K562 (cell line): ENCODE measurements around the gene DGCR2. TPM values are rescaled to one million over a fixed set of nuclear protein-coding genes. Genes with fewer than 3 reads are reported as not detected.
A peak's percentile ranks its signal among the peaks of the same experiment; 100 is the strongest.

Experiments used
- ATAC-seq: fragments of 200-7000 bp; cut with Tn5 transposase; 3 replicates; pipeline ENCODE4 v1.9.1; 2020; ENCODE audit warnings: moderate library complexity
- BruUV-seq: library from RNA; stranded (reverse); fragments of 400-500 nt; replicated peaks from 2 replicates; lab custom pipeline; 2021; lab: Mats Ljungman, UMichigan
- CTCF ChIA-PET: fragments of 300-600 bp; formaldehyde crosslinking; extraction: SDS; loops from one replicate; lab custom pipeline; 2021; ENCODE audit warnings: low intra/inter-chr PET ratio; lab: Yijun Ruan, JAX
- POLR2A ChIA-PET: fragments of 300-600, 350-650 bp; sonication (Branson Sonifier 250); formaldehyde crosslinking; extraction: SDS; loops from one replicate; lab custom pipeline; 2021; ENCODE audit warnings: antibody characterized with exemption, inconsistent platforms; lab: Yijun Ruan, JAX
- DNase-seq, 4 experiments: peaks; one replicate each; pipeline versions ENCODE4 v3.0.0 to v3.0.0-alpha.2; 2011 to 2018; ENCODE audit warnings: low spot score in 3 of 4, mixed read lengths in 3 of 4; ENCODE audit errors: extremely low read depth in 1 of 4
- FAIRE-seq: peaks from 2 replicates; lab custom pipeline; 2011; peaks lifted over from hg19 to GRCh38; lab: Jason Lieb, UNC
- H2AFZ ChIP-seq: 2 replicates; pipeline ENCODE4 v1.6.0; 2011; ENCODE audit warnings: low read depth, low read length, control low read depth, inconsistent platforms
- H3K27ac ChIP-seq: fragments of 200-600 bp; 3 replicates; pipeline ENCODE4 v1.8.0; 2011; ENCODE audit warnings: low read depth, mild to moderate bottlenecking, control low read depth, inconsistent platforms, low read length, moderate library complexity, mixed read lengths; ENCODE audit errors: extremely low read depth
- H3K27me3 ChIP-seq, 2 experiments: fragments of 300-600 bp in 1 of 2; 2 replicates in 1 of 2; 3 replicates in 1 of 2; pipeline versions ENCODE4 v1.6.0 to v1.8.0; 2011; ENCODE audit warnings: inconsistent platforms in 2 of 2, low read length in 2 of 2, mild to moderate bottlenecking in 1 of 2, mixed read lengths in 1 of 2, moderate library complexity in 1 of 2; ENCODE audit not compliant: control insufficient read depth in 2 of 2, insufficient read depth in 2 of 2
- H3K36me3 ChIP-seq: fragments of 300-600 bp; 3 replicates; pipeline ENCODE4 v1.8.0; 2011; ENCODE audit warnings: mild to moderate bottlenecking, low read length, inconsistent platforms; ENCODE audit not compliant: control insufficient read depth, insufficient read depth
- H3K4me1 ChIP-seq, 2 experiments: fragments of 200-600 bp in 1 of 2; replicated peaks in 1 of 2; 2 replicates in 1 of 2; 3 replicates in 1 of 2; pipeline versions ENCODE4 v1.5.1 to v1.8.0; 2011; ENCODE audit warnings: inconsistent platforms in 2 of 2, low read length in 2 of 2, mild to moderate bottlenecking in 1 of 2, mixed read lengths in 1 of 2, moderate library complexity in 1 of 2; ENCODE audit not compliant: control insufficient read depth in 2 of 2, insufficient read depth in 2 of 2
- H3K4me2 ChIP-seq: 2 replicates; pipeline ENCODE4 v1.6.1; 2011; ENCODE audit warnings: low read length, control low read depth, inconsistent platforms, mixed read lengths; ENCODE audit not compliant: insufficient read depth
- H3K4me3 ChIP-seq: fragments of 200-600 bp; sonication (generic), shearing (Covaris generic); 2 replicates; pipeline ENCODE4 v1.5.1; 2016; ENCODE audit warnings: control low read depth, inconsistent platforms
- H3K79me2 ChIP-seq: fragments of 200-600 bp; 3 replicates; pipeline ENCODE4 v1.8.0; 2011; ENCODE audit warnings: low read length, inconsistent platforms; ENCODE audit not compliant: control insufficient read depth, insufficient read depth
- H3K9ac ChIP-seq, 2 experiments: 2 replicates each; pipeline versions ENCODE4 v1.6.0 to v1.6.1; 2011; ENCODE audit warnings: low read depth in 2 of 2, low read length in 2 of 2, control low read depth in 1 of 2, inconsistent platforms in 1 of 2, mild to moderate bottlenecking in 1 of 2, mixed read lengths in 1 of 2; ENCODE audit not compliant: insufficient read depth in 1 of 2
- H3K9me1 ChIP-seq: one replicate; pipeline ENCODE4 v1.6.0; 2011; ENCODE audit warnings: inconsistent platforms, mild to moderate bottlenecking, low read length, moderate library complexity; ENCODE audit not compliant: control insufficient read depth, insufficient read depth
- H3K9me3 ChIP-seq: replicated peaks from 2 replicates; pipeline ENCODE4 v1.5.1; 2011; ENCODE audit warnings: low read depth, low read length, inconsistent platforms; ENCODE audit not compliant: control insufficient read depth, insufficient read depth
- H4K20me1 ChIP-seq: replicated peaks from 2 replicates; pipeline ENCODE4 v1.6.1; 2011; ENCODE audit warnings: low read length, inconsistent platforms, mixed read lengths; ENCODE audit not compliant: control insufficient read depth, insufficient read depth
- FOXA3 ChIP-seq, 2 experiments: fragments of 450-650 bp in 1 of 2; sonication (generic) in 1 of 2; formaldehyde crosslinking; IDR thresholded peaks in 1 of 2; conservative IDR thresholded peaks in 1 of 2; 2 replicates each; pipeline versions ENCODE4 v1.4.0 to v1.8.0; 2020 to 2022; ENCODE audit warnings: mild to moderate bottlenecking in 2 of 2, missing genetic modification reagents in 1 of 2
- HDAC6 ChIP-seq: IDR thresholded peaks from 2 replicates; pipeline ENCODE4 v1.6.1; 2012; ENCODE audit warnings: low read depth, mild to moderate bottlenecking, control low read depth, inconsistent platforms, low read length, moderate library complexity
- JUN ChIP-seq, 2 experiments: sonication (generic) in 1 of 2; formaldehyde crosslinking in 1 of 2; IDR thresholded peaks; 2 replicates each; pipeline versions ENCODE4 v1.6.1 to v1.8.0; 2012 to 2022; ENCODE audit warnings: borderline replicate concordance in 2 of 2, mild to moderate bottlenecking in 2 of 2, improper control_type of control experiment in 1 of 2, low read depth in 1 of 2, low read length in 1 of 2, missing genetic modification reagents in 1 of 2
- MYC ChIP-seq, 2 experiments: fragments of 250-450 bp in 1 of 2; sonication (Bioruptor Pico) in 1 of 2; IDR thresholded peaks; 2 replicates each; pipeline versions ENCODE4 v1.5.1 to v1.6.1; 2012 to 2021; ENCODE audit warnings: low read depth in 2 of 2, borderline replicate concordance in 1 of 2, improper control_type of control experiment in 1 of 2, low read length in 1 of 2, mild to moderate bottlenecking in 1 of 2, moderate library complexity in 1 of 2
- NR4A1 ChIP-seq, 2 experiments: fragments of 250-450 bp in 1 of 2; fragments of 450-650 bp in 1 of 2; sonication (Bioruptor Pico) in 1 of 2; IDR thresholded peaks; 2 replicates each; pipeline versions ENCODE4 v1.4.0 to v1.6.1; 2016 to 2020; ENCODE audit warnings: mild to moderate bottlenecking in 2 of 2, missing compliant biosample characterization in 1 of 2, missing genetic modification characterization in 1 of 2, moderate library complexity in 1 of 2
- PML ChIP-seq: IDR thresholded peaks from 2 replicates; pipeline ENCODE4 v1.6.1; 2012; ENCODE audit warnings: low read length, inconsistent platforms
- SMAD4 ChIP-seq: fragments of 250-450 bp; sonication (Bioruptor Pico); conservative IDR thresholded peaks from 2 replicates; pipeline ENCODE4 v1.8.0; 2021; ENCODE audit warnings: inconsistent platforms, mild to moderate bottlenecking, moderate library complexity
- STAG1 ChIP-seq: sonication (generic); formaldehyde crosslinking; IDR thresholded peaks from 2 replicates; pipeline ENCODE4 v1.5.0; 2020; ENCODE audit warnings: missing genetic modification reagents, borderline replicate concordance
- TGIF2 ChIP-seq: sonication (generic); formaldehyde crosslinking; IDR thresholded peaks from 2 replicates; pipeline ENCODE4 v1.8.1; 2022; ENCODE audit warnings: mild to moderate bottlenecking, missing genetic modification reagents, moderate library complexity
- ZFP30 ChIP-seq: fragments of 250-450 bp; sonication (Bioruptor Pico); IDR thresholded peaks from 2 replicates; pipeline ENCODE4 v1.8.0; 2022; ENCODE audit warnings: moderate library complexity, mild to moderate bottlenecking, inconsistent platforms, borderline replicate concordance
- WGBS: fragments of 100-300 bp; shearing (Covaris generic); methylation state at CpG from one replicate; pipeline ENCODE4 v1.1.6; 2016; ENCODE audit warnings: low coverage, mixed read lengths; ENCODE audit not compliant: insufficient coverage; ENCODE audit errors: missing lambda C conversion rate; 5-methylcytosine and 5-hydroxymethylcytosine counted together
- in situ Hi-C: fragments of 300-500 bp; cut with MboI; formaldehyde crosslinking; loops from 4 replicates; pipeline ENCODE4 v1.15.0; 2018; ENCODE audit warnings: inconsistent platforms, mixed read lengths
- intact Hi-C: fragments of 100-400 bp; cut with micrococcal nuclease; formaldehyde crosslinking; loops from 2 replicates; pipeline ENCODE4 v1.14.2; 2022
- polyA plus RNA-seq, 8 experiments: library from polyadenylated mRNA; depleted of rRNA in 4 of 8; stranded (reverse) in 5 of 8; unstranded in 3 of 8; fragments of >200 nt; fragmentation: Nextera tagmentation in 2 of 8; fragmentation: Illumina TruSeq in 1 of 8; extraction: Ambion mirVana in 2 of 8; extraction: Trizol in 1 of 8; gene quantifications; 2 replicates each; pipeline versions ENCODE4 v1.2.1 to v1.2.3, GENCODE V29; 2011 to 2014; ENCODE audit warnings: inconsistent platforms in 1 of 8, missing spikeins in 1 of 8
- total RNA-seq, 7 experiments: library from RNA; depleted of rRNA in 6 of 7; stranded (reverse); fragments of >200 nt in 6 of 7; fragmentation: Illumina TruSeq in 2 of 7; extraction: Trizol in 2 of 7; gene quantifications; 2 replicates each; pipeline versions ENCODE4 v1.2.1 to v1.2.3, GENCODE V29; 2011 to 2021; ENCODE audit warnings: low replicate concordance in 1 of 7
- TF ChIP-seq, protein P1 (sequence below): fragments of 250-450 bp; sonication (Bioruptor Pico); IDR thresholded peaks from 2 replicates; pipeline ENCODE4 v1.4.0; 2020; ENCODE audit warnings: mild to moderate bottlenecking
- TF ChIP-seq, protein P2 (sequence below): sonication (generic); formaldehyde crosslinking; IDR thresholded peaks from 2 replicates; pipeline ENCODE4 v1.9.0; 2022; ENCODE audit warnings: mild to moderate bottlenecking, missing genetic modification reagents
- TF ChIP-seq, protein P3 (sequence below), 3 experiments: fragments of 200-800 bp in 1 of 3; fragments of 250-450 bp in 1 of 3; fragments of 450-650 bp in 1 of 3; sonication (Bioruptor Pico) in 1 of 3; sonication (Bioruptor generic) in 1 of 3; formaldehyde crosslinking in 1 of 3; IDR thresholded peaks; 2 replicates each; pipeline versions ENCODE4 v1.6.1 to v1.8.0; 2016 to 2022; ENCODE audit warnings: mild to moderate bottlenecking in 2 of 3, missing genetic modification characterization in 2 of 3, missing compliant biosample characterization in 1 of 3, moderate library complexity in 1 of 3

The DGCR2 gene
- total and polyA plus RNA-seq, 9 of the 15 experiments (the other 6 are each of a cell fraction or from before 2014, with no cell fraction given), result 0.69 to 101 (median 56.4) TPM

DNA sequence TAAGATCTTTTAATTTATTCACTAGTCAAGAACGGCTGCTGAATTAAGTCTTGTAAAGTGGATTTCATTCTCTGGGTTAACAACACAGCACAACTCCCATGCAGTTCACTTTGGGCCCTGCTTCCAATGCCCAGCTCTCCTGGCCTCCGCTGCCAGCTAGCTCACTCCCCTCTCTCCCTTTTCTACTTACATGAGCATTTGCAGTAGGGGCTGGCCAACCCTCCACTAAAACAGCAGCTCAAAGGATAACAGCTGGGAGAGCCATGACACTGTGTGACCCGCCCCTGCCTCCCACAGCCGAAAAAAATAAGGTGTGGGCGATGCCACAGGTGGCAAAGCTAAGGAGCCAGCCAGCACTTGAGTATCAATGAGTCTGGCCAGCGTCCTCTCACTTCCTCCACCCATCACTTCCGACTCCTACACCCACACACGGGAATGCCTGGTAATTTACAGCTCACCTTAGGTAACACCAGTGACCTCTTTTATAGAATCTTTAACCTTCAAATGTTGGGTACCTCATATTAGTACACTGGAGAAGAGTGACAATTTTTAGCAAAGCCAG, 56.8 kb downstream of the DGCR2 start:
- no peak overlapping the region for H3K27ac ChIP-seq
- peaks cover under 1% of the 10 kb centered on the region for H3K9me1 ChIP-seq
- CTCF ChIA-PET, result no interaction called here
- no peaks in the 10 kb centered on the region for H3K27me3 ChIP-seq
- 87% methylated on average over 8 of the region's 8 CpGs for WGBS
- no peak overlapping the region for H2AFZ ChIP-seq
- no peaks in the 10 kb centered on the region for H3K9me3 ChIP-seq
- no peak overlapping the region for H3K4me3 ChIP-seq
- POLR2A ChIA-PET, result interaction anchor here (0.7 to 3.7 kb wide), 9 partner anchors 8 to 47 kb away, joined by 3 to 19 read pairs (median 8); no protein-coding TSS in a partner anchor
- peaks cover 4% of the 10 kb centered on the region for H4K20me1 ChIP-seq
- H3K36me3 ChIP-seq, result peaks cover 95% of the 10 kb centered on the region; the same call in 2 of the 3 replicates
- intact Hi-C loops, result no loop called here
- H3K4me1 ChIP-seq, result peaks cover 0 to 15% of the 10 kb centered on the region in 2 experiments; a peak in 1 of 5 replicates
- no peak overlapping the region for H3K4me2 ChIP-seq
- DNase-seq (no peak), ATAC-seq (no peak), FAIRE-seq (no peak)
- no peaks in the 10 kb centered on the region for H3K79me2 ChIP-seq
- no peak overlapping the region for H3K9ac ChIP-seq
- BruUV-seq, result no TSS peak
- in situ Hi-C loops, result no loop called here
- TF ChIP-seq SMAD4 (CRISPR knock-in tag), result no peak
- no peak for TF ChIP-seq NR4A1 (CRISPR knock-in tag; IDR thresholded peaks at IDR 0.05)
- no peak for TF ChIP-seq NR4A1 (tag; IDR thresholded peaks at IDR 0.05)
- TF ChIP-seq, protein P1, sequence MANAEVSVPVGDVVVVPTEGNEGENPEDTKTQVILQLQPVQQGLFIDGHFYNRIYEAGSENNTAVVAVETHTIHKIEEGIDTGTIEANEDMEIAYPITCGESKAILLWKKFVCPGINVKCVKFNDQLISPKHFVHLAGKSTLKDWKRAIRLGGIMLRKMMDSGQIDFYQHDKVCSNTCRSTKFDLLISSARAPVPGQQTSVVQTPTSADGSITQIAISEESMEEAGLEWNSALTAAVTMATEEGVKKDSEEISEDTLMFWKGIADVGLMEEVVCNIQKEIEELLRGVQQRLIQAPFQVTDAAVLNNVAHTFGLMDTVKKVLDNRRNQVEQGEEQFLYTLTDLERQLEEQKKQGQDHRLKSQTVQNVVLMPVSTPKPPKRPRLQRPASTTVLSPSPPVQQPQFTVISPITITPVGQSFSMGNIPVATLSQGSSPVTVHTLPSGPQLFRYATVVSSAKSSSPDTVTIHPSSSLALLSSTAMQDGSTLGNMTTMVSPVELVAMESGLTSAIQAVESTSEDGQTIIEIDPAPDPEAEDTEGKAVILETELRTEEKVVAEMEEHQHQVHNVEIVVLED (CRISPR knock-in tag), result 0 out of 2 replicates have a peak, but pooled peaks have one; percentile 12
- TF ChIP-seq, protein P2, sequence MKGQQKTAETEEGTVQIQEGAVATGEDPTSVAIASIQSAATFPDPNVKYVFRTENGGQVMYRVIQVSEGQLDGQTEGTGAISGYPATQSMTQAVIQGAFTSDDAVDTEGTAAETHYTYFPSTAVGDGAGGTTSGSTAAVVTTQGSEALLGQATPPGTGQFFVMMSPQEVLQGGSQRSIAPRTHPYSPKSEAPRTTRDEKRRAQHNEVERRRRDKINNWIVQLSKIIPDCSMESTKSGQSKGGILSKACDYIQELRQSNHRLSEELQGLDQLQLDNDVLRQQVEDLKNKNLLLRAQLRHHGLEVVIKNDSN (CRISPR knock-in tag), result peak; percentile 44; the same call in 1 of the 2 replicates
- TF ChIP-seq HDAC6, result no peak
- TF ChIP-seq TGIF2 (CRISPR knock-in tag), result no peak
- no peak for TF ChIP-seq MYC (IDR thresholded peaks at IDR 0.05; ENCODE audit: low read depth, low read length)
- peak; percentile 41; the same call in 1 of the 2 replicates for TF ChIP-seq MYC (CRISPR knock-in tag; IDR thresholded peaks at IDR 0.05; ENCODE audit: borderline replicate concordance, low read depth)
- no peak for TF ChIP-seq JUN (IDR thresholded peaks at IDR 0.05; ENCODE audit: borderline replicate concordance, low read depth, low read length)
- TF ChIP-seq JUN (CRISPR knock-in tag; IDR thresholded peaks at IDR 0.05; ENCODE audit: borderline replicate concordance), result 0 out of 2 replicates have a peak, but pooled peaks have one; percentile 19
- TF ChIP-seq, protein P3, sequence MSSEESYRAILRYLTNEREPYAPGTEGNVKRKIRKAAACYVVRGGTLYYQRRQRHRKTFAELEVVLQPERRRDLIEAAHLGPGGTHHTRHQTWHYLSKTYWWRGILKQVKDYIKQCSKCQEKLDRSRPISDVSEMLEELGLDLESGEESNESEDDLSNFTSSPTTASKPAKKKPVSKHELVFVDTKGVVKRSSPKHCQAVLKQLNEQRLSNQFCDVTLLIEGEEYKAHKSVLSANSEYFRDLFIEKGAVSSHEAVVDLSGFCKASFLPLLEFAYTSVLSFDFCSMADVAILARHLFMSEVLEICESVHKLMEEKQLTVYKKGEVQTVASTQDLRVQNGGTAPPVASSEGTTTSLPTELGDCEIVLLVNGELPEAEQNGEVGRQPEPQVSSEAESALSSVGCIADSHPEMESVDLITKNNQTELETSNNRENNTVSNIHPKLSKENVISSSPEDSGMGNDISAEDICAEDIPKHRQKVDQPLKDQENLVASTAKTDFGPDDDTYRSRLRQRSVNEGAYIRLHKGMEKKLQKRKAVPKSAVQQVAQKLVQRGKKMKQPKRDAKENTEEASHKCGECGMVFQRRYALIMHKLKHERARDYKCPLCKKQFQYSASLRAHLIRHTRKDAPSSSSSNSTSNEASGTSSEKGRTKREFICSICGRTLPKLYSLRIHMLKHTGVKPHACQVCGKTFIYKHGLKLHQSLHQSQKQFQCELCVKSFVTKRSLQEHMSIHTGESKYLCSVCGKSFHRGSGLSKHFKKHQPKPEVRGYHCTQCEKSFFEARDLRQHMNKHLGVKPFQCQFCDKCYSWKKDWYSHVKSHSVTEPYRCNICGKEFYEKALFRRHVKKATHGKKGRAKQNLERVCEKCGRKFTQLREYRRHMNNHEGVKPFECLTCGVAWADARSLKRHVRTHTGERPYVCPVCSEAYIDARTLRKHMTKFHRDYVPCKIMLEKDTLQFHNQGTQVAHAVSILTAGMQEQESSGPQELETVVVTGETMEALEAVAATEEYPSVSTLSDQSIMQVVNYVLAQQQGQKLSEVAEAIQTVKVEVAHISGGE (CRISPR knock-in tag; IDR thresholded peaks at IDR 0.05), result peak in 1 of 3 experiments; percentile 40; a peak in 1 of 6 replicates
- TF ChIP-seq FOXA3 (CRISPR knock-in tag; conservative IDR thresholded peaks at IDR 0.05 in 1 of 2, IDR thresholded peaks at IDR 0.05 in 1 of 2), result peak in 1 of 2 experiments; percentile 77; a peak in 1 of 4 replicates
- no peak for TF ChIP-seq PML
- no peak for TF ChIP-seq ZFP30 (CRISPR knock-in tag)
- TF ChIP-seq STAG1 (CRISPR knock-in tag), result 0 out of 2 replicates have a peak, but pooled peaks have one; percentile 21
